Measurements from ENCODE around the gene GLI3.

GLI3 gene

GRCh38 chr7:41922373-41922772, 314.6 kb downstream of the GLI3 start:
- H4K20me1 ChIP-seq (ENCODE audit: insufficient read depth, low read length) = no peaks in the 10 kb centered on the region
- H3K4me2 ChIP-seq (ENCODE audit: insufficient read depth, low read length) = no peak overlapping the region
- H3K27ac ChIP-seq (ENCODE audit: low read length) = no peak overlapping the region
- H3K9ac ChIP-seq (ENCODE audit: low read depth, low read length) = no peak overlapping the region
- H3K36me3 ChIP-seq (ENCODE audit: insufficient read depth, low read length) = no peaks in the 10 kb centered on the region
- DNase-seq (no peak), ATAC-seq (ENCODE audit: insufficient read depth, low read depth) (no peak)
- peaks cover 6% of the 10 kb centered on the region for H3K27me3 ChIP-seq (ENCODE audit: insufficient read depth, low read length, poor library complexity)
- no peaks in the 10 kb centered on the region for H3K4me1 ChIP-seq (ENCODE audit: insufficient read depth, low read length)
- H3K4me3 ChIP-seq (ENCODE audit: low read depth in 1 of 2, low read length in 2 of 2) = no peak overlapping the region
- no peaks in the 10 kb centered on the region for H3K9me3 ChIP-seq (ENCODE audit: insufficient read depth, low read length, severe bottlenecking)
- H3K79me2 ChIP-seq (ENCODE audit: insufficient read depth, low read length) = no peaks in the 10 kb centered on the region
- no peak overlapping the region for H2AFZ ChIP-seq (ENCODE audit: low read depth, low read length)
- TF ChIP-seq CTCF (IDR thresholded peaks at IDR 0.05; ENCODE audit: borderline replicate concordance, extremely low read depth, low read length, poor library complexity, severe bottlenecking) = no peak
- TF ChIP-seq EZH2 (IDR thresholded peaks at IDR 0.05; ENCODE audit: borderline replicate concordance, low read depth, low read length, severe bottlenecking) = no peak

GRCh38 chr7:41921453-41921981, 315.5 kb downstream of the GLI3 start:
- no peaks in the 10 kb centered on the region for H3K36me3 ChIP-seq (ENCODE audit: insufficient read depth, low read length)
- no peak for ATAC-seq (ENCODE audit: insufficient read depth, low read depth)
- no peak overlapping the region for H2AFZ ChIP-seq (ENCODE audit: low read depth, low read length)
- DNase-seq = no peak
- H3K27me3 ChIP-seq (ENCODE audit: insufficient read depth, low read length, poor library complexity) = peaks cover 6% of the 10 kb centered on the region
- no peaks in the 10 kb centered on the region for H4K20me1 ChIP-seq (ENCODE audit: insufficient read depth, low read length)
- no peaks in the 10 kb centered on the region for H3K9me3 ChIP-seq (ENCODE audit: insufficient read depth, low read length, severe bottlenecking)
- H3K27ac ChIP-seq (ENCODE audit: low read length) = no peak overlapping the region
- H3K4me2 ChIP-seq (ENCODE audit: insufficient read depth, low read length) = no peak overlapping the region
- H3K79me2 ChIP-seq (ENCODE audit: insufficient read depth, low read length) = no peaks in the 10 kb centered on the region
- TF ChIP-seq CTCF (IDR thresholded peaks at IDR 0.05; ENCODE audit: borderline replicate concordance, extremely low read depth, low read length, poor library complexity, severe bottlenecking) = no peak
- no peak for TF ChIP-seq EZH2 (IDR thresholded peaks at IDR 0.05; ENCODE audit: borderline replicate concordance, low read depth, low read length, severe bottlenecking)
- H3K9ac ChIP-seq (ENCODE audit: low read depth, low read length) = no peak overlapping the region
- no peak overlapping the region for H3K4me3 ChIP-seq (ENCODE audit: low read depth in 1 of 2, low read length in 2 of 2)
- H3K4me1 ChIP-seq (ENCODE audit: insufficient read depth, low read length) = no peaks in the 10 kb centered on the region

- Histone ChIP-seq H3K27me3 (ENCODE audit: insufficient read depth, low read length, poor library complexity) (peaks cover 6% of the 10 kb centered on the region), H3K27ac (ENCODE audit: low read length) (no peak overlapping the region), H3K4me1 (ENCODE audit: insufficient read depth, low read length) (no peaks in the 10 kb centered on the region), H3K36me3 (ENCODE audit: insufficient read depth, low read length) (no peaks in the 10 kb centered on the region), H3K9me3 (ENCODE audit: insufficient read depth, low read length, severe bottlenecking) (no peaks in the 10 kb centered on the region), H3K4me3 (ENCODE audit: low read depth in 1 of 2, low read length in 2 of 2) (no peak overlapping the region), H3K9ac (ENCODE audit: low read depth, low read length) (no peak overlapping the region), H4K20me1 (ENCODE audit: insufficient read depth, low read length) (no peaks in the 10 kb centered on the region), H2AFZ (ENCODE audit: low read depth, low read length) (no peak overlapping the region), H3K4me2 (ENCODE audit: insufficient read depth, low read length) (no peak overlapping the region), H3K79me2 (ENCODE audit: insufficient read depth, low read length) (no peaks in the 10 kb centered on the region)
- no peak for ATAC-seq (ENCODE audit: insufficient read depth, low read depth)
- no peak for TF ChIP-seq EZH2 (IDR thresholded peaks at IDR 0.05; ENCODE audit: borderline replicate concordance, low read depth, low read length, severe bottlenecking)
- TF ChIP-seq CTCF (IDR thresholded peaks at IDR 0.05; ENCODE audit: borderline replicate concordance, extremely low read depth, low read length, poor library complexity, severe bottlenecking) = no peak
- DNase-seq = no peak
These were observed 318.4 kb downstream of the GLI3 start for GRCh38 chr7:41918597-41918996.

All from DND-41 (cell line).